UCSD-AML1 (cell line): Measurements from ENCODE around the gene SH2D3C.
A peak's percentile ranks its signal among the peaks of the same experiment; 100 is the strongest.

Experiments
- DNase-seq: peaks from one replicate; lab custom pipeline; 2025; ENCODE audit not compliant: unreplicated experiment; lab: John Stamatoyannopoulos, UW

The SH2D3C gene

DNA sequence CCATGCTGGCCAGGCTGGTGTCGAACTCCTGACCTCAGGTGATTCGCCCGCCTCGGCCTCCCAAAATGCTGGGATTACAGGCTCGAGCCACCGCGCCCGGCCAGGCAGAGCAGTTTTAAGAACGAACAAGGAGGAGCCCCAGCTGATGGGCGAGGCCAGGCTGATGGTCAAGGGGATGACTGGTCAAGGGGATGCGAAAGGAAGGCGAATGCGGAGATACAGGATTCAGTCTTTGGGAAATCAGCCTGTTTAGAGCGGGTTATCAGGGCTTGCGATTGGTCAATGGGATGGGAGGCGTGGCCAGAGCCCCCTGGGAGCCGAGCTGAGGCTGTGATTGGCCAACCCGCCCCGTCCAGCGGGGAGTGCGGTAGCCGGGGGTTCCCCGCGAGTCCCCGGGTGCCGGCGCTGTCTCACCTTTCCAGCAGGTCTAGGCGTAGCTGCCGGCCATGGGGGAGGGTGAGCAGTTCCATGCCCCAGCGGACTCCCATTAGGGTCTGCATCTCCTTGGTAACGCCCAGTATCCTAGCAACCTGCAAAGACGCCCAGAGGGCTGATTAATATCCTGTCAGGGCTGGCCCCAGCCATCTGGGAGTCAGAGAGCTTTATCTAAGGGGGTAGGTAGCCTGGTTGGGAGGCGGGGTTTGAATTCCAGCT, 35.9 kb downstream of the SH2D3C start:
- DNase-seq = no peak

DNA sequence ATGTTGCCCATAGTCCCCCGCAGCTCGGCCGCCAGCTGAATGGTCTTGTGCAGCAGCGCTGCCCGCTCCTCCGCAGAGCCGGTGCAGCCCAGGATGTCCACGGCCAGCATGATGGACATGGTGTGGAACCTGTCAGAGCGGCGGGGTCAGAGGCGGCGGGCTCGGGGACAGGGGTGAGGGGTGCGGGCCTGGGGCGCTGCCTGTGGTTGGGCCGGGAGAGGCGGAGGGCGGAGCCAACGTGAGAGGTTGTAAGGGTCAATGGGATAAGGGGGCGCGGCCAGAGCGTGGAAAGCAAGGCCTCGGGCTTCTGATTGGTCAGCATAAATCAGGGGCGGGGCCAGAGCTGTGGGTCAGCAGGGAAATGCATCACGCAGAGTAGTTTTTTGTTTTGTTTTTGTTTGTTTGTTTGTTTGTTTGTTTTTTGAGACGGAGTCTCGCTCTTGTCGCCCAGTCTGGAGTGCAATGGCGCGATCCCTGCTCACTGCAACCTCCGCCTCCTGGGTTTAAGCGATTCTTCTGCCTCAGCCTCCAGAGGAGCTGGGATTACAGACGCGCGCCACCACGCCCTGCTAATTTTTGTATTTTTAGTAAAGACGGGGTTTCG, 36.5 kb downstream of the SH2D3C start:
- DNase-seq = no peak

DNA sequence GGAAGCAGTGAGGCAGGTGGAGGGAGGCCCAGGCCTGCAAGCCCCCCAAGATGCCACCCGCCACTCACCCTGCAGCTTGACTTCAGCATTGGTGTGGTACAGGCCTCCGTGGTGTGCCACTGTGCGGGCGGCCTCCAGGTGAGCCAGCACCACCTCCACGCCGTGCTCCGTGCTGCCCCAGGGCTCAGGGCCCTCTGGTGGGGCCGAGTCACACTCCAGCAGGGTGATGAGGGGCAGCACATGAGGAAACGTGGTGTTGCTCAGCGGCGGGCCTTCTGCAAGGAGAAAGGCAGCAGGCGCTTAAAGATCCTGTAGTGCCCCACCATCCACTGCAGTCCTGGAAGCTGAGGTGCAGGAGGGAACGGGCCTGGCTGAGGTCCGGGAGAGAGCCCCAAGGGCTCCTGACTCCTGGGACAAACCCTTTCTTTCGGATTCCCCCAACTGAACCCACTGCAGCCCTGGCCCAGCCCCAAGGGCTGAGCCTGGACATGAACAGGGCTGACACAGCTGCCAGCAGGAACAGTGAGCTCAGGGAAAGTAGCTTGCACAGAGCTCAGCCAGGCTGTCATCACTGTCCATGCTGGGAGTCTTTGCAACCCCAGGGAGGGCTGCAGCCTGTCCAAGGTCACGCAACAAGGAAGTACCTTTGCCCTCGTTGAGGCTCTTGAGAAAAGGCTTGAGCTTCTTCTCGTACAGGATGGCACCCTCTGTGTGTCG, 38.7 kb downstream of the SH2D3C start:
- no peak for DNase-seq

DNA sequence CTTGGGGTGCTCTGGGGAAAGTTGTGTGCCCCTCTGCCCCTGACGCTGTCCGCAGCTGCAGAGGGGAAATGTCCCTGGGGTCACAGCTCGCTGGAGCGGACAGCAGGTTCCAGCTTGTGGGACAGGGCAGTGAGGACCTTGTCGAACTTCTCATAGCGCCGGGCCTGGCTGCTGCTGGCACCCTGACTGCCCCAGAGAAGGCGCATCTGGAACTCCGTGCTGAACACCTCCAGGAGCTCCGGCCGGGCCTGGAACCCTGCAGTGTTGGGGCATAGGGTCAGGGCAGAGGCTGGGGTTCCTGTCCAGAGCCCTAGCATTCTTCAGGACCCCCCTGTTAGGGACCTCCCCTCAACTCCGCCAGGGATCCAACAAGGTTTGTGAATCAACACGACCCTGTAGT, 39.8 kb downstream of the SH2D3C start:
- DNase-seq = no peak

GRCh38 chr9:127735530-127736185, 42.8 kb downstream of the SH2D3C start:
- no peak for DNase-seq

GRCh38 chr9:127734747-127735529, 43.5 kb downstream of the SH2D3C start, which contains the start of gene TOR2A:
TOR2A (minus strand) TSS chr9:127735294; CDS start chr9:127735270, 24 bp downstream.
- DNase-seq = peak; percentile 98

DNA sequence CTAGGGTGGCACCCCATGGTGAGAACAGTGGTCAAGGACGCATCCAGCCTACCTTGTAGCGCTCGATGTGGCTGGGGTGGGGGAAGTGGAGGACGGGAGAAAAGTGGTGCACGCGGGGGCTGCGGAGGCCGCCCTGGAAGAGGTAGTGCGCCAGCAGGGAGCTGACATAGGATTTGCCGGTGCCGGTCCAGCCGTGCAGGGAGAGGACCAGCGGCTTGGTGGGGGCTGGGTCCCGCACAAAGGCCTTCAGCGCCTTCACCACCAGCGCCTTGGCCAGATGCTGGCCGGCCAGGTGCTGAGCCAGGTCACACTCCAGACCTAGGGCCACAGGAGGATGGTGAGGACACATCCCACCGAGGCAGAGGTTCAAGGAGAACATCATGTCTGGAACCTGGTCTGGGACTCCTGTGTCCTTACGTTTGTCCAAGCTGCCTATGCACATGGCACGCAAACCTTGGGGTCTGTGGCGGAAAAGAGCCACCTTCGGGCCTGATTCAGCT, 44.2 kb downstream of the SH2D3C start:
- DNase-seq = no peak

DNA sequence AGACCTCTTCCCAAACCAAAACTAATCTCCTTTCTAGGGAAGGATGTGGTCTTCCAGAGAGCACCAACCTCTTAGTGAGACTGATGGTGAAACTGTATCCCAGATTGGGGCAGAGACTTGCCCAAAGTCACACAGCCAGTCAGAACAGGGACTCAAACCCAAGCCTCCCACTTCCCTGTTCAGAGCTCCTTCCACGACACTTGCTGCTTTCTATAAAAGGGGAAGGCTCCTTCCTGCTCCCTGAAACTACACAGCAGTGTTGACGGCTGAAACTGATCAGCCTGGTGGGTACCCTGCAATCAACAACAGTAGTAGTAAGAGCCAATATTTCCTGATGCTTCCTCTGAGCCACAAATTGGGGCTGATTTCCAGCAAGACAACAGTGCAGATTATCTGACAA, 44.9 kb downstream of the SH2D3C start:
- DNase-seq = no peak

DNA sequence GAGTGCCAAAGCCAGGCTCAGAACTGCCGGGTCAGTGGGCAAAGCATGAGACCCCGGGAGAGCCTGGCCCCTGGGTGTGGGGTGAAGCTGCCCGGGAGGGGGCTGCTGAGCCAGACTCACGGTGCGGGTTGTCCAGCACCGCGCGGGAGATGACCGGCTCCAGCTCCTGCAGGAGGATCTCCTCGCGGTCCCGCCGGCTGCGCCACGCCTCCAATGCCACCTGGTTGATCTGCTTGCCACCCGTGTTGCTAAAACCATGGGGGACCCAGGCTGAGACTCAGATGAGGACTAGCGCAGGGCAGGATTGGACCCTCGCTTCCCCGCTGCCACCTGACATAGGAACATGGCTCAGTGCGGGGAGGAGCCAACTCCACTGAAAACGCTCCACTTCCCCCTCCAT, 46.0 kb downstream of the SH2D3C start:
- DNase-seq = no peak

DNA sequence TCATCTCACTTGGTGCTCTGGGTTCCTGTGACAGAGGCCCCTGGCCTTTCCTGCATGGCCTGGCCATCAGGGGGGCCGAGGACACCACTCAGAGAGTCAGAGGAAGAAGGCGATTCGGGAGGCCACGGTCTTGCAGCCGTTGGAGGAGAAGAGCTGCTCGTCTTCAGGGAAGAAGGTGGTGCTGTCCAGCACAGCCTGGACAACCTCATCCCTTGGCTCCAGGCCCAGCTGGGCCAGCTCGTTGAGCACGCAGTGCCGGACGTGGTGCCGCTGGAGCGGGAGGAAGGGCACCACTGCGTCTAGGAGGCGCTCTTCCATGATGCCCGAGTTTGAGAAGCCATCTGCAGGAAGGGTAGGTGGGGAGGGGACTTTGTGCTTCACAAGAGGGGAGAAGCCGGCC, 46.5 kb downstream of the SH2D3C start:
- no peak for DNase-seq

GRCh38 chr9:127730799-127731410, 47.6 kb downstream of the SH2D3C start:
- DNase-seq = no peak

- DNase-seq = no peak
Measured at GRCh38 chr9:127730262-127730661, 48.2 kb downstream of the SH2D3C start.

DNA sequence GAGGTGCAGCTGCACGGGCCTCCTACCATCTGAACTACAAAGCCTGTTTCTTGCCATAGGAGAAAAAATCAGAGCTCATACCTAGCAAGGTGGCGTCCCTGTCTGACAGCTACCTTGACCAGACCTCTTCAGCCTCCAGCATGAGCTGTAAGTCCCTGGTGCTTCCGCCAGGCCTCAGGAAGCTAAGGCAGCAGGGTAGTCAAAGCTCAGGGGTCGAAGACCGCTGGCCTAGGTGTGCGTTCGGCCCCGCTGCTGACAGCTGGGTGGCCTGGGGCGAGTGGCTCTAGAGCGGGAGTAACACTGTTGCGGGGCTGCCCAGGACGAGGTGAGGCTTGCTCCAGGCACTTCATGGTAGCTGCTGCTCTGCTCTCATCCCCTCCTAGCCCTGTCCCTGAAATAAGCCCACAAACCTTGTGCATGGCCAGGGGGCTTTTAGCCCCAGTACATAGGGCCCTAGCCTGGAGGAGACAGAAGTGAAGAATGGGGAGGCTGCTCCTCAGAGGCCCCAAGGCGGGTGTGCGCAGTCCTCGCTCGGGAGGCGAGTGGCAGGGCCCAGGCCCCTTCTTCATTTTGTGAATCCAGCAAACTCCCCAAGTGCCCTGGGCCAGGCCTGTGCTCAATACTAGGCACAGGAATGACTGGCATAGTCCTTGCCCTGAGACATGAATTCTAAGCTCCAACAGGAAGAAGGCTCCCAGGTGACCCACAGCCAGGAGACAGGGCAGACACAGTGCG, 48.8 kb downstream of the SH2D3C start:
- no peak for DNase-seq

GRCh38 chr9:127728808-127729207, 49.7 kb downstream of the SH2D3C start:
- DNase-seq = no peak

DNA sequence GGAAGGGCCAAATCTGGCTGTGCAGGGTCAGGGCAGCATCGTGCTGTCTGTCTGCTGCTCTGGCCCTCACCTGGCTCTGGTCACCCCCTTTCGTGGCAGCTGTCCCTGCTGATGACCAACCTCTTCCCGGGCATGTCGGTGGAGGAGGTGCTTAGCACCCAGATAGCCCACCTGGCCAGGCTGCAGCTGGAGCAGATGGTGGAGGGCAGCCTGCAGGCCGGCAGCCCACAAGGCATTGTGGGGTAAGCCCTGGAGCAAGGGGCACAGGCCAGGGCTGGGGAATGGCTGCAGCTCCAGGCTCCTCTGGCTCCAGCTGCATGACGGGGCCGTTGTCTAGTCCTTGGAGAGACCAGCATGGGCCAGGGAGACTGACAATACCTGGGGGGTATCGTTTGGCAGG, 51.6 kb downstream of the SH2D3C start:
- DNase-seq = no peak

GRCh38 chr9:127724012-127724411, 54.5 kb downstream of the SH2D3C start:
- no peak for DNase-seq

DNA sequence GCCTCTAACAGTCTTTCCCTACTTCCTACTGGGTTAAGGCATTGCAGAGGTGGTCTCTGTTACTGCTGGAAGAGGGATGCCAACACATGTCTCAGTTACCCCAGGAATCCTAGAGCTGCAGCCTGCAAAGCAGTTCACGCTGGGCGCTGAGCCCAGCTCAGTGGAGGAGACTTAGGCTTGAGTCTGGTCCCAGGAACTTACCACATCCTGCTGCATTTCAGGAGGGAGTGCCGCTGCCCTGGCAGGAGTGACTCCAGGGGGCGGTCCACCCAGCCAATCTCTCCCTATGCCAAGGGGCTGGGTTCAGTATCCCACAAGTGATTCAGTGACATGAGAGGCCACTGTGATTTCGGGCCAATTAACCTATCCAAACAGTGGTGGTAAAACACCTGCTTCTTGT, 55.0 kb downstream of the SH2D3C start:
- DNase-seq = peak; percentile 19

- DNase-seq = no peak
Measured at GRCh38 chr9:127723013-127723412, 55.5 kb downstream of the SH2D3C start.

GRCh38 chr9:127722055-127722745, 56.3 kb downstream of the SH2D3C start:
- DNase-seq = no peak
